ENCODE data around the gene ZNF83. TPM values are rescaled to one million over a fixed set of nuclear protein-coding genes. Genes with fewer than 3 reads are reported as not detected.
"Not testable (repeated sequence)": the region's sequence is repeated elsewhere in the genome, so short reads cannot be mapped to it uniquely, and the experiment has no call there.

Gene ZNF83
- total RNA-seq, 2 donors from 2014 or later: 16.6 to 24.4 TPM

DNA sequence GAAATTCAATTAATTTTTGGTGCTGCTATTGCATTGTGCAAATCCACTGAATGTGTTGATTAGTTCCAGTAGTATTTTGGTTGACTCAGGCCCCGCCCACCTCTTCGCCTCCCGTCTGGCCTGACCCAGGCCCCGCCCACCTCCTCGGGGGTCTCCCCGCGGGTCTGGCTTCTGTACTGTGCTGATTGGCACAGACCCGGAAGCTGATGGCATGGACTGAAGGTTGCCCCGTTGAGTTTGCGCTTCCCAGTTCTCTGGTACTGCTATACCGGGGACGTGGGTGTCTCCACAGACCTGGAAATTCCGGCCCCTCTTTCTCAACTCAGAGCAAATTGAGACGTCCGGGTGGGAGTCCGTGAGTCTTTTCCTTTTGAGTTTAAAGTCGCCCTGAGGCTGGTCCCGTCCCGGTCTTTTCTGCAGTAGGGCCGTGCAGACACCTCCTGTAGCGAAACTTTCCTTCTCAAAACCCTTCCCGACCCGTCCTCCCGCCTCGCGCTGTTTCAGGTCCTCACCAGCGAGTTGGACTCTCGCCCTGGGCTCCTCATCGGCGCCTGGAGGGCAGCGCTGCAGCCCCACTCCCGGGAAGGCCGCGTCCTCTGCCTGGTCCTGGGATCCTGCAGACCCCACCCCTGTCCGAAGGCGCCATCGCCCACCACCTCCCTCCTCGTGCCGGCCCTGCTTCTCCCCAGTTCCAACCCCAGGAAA is 53.3 kb downstream of the ZNF83 start:
- H3K9me3 ChIP-seq: no peaks in the 10 kb centered on the region
- H3K4me3 ChIP-seq: no peak overlapping the region
- no peaks in the 10 kb centered on the region for H3K4me1 ChIP-seq
- DNase-seq (ENCODE audit: low spot score): no peak
- H3K27me3 ChIP-seq: no peaks in the 10 kb centered on the region
- no peak overlapping the region for H3K27ac ChIP-seq
- H3K36me3 ChIP-seq: peaks cover 52% of the 10 kb centered on the region
- TF ChIP-seq, protein P1, sequence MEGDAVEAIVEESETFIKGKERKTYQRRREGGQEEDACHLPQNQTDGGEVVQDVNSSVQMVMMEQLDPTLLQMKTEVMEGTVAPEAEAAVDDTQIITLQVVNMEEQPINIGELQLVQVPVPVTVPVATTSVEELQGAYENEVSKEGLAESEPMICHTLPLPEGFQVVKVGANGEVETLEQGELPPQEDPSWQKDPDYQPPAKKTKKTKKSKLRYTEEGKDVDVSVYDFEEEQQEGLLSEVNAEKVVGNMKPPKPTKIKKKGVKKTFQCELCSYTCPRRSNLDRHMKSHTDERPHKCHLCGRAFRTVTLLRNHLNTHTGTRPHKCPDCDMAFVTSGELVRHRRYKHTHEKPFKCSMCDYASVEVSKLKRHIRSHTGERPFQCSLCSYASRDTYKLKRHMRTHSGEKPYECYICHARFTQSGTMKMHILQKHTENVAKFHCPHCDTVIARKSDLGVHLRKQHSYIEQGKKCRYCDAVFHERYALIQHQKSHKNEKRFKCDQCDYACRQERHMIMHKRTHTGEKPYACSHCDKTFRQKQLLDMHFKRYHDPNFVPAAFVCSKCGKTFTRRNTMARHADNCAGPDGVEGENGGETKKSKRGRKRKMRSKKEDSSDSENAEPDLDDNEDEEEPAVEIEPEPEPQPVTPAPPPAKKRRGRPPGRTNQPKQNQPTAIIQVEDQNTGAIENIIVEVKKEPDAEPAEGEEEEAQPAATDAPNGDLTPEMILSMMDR (IDR thresholded peaks at IDR 0.05): no peak

DNA sequence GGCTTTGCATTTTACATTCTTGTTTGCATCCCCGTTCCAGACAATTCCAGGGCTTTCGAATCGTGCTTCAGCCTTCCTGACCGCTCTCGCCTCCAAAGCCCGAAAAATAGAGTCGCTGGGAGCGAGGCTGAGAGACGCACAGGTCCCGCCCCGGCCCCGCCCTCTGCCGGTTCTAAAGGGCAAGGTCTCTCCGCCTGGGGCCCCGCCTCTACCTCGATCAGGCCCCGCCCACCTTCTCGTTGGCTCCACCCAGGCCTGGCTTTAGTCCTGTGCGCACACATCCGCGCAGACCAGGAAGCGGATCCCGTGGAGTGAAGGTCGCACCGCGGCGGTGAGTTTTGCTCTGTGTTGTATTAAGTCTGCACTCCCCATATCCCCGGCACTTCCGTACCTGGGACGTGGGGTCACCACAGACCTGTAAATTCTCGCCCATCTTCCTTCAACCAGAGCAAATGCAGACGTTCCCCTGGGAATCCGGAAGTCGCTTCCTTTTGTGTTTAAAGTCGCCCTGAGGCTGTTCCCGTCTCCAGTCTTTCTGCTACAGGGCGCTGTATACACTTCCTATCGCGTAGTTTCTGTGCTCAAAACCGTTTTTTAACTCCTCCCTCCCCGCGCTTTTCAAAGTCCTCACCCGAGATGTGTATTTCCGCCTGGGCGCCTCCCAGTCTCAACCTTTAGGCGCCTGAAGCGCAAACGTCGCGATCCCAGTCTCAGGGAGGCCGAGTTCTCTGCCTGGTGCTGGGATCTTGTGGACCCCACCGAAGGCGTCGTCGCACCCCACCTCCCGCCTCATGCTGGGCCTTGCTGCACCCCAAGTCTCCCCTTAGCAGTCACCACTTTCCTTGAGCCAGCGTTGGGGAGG is 67.9 kb downstream of the ZNF83 start, which contains the start of gene ZNF701:
Gene ZNF701, plus strand, starts transcription at position 288 of the 862 bp plus-strand sequence. CDS start 3,861 bp downstream, outside the sequence.
- Histone ChIP-seq H3K9me3 (no peaks in the 10 kb centered on the region), H3K4me3 (peak within 1 kb of the TSS; percentile 61 to 83), H3K4me1 (peaks cover 0 to 13% of the 10 kb centered on the region in 2 donors), H3K27me3 (no peaks in the 10 kb centered on the region), H3K27ac (peak within 1 kb of the TSS; percentile 49 to 83), H3K36me3 (peaks cover 24% of the 10 kb centered on the region)
- DNase-seq (ENCODE audit: low spot score): peak; percentile 96
- TF ChIP-seq, protein P1 (IDR thresholded peaks at IDR 0.05): peak in 1 of 2 donors; percentile 37

- peak; percentile 58 for DNase-seq (ENCODE audit: low spot score)
- Histone ChIP-seq H3K36me3 (peaks cover 18% of the 10 kb centered on the region), H3K4me3 (peak overlapping the region; percentile 61 to 83), H3K27ac (peak overlapping the region; percentile 49 to 83), H3K4me1 (peaks cover 0 to 13% of the 10 kb centered on the region in 2 donors)
- H3K9me3 ChIP-seq, H3K27me3 ChIP-seq: not testable (repeated sequence)
Measured at GRCh38 chr19:52569638-52569999, 68.5 kb downstream of the ZNF83 start.

DNA sequence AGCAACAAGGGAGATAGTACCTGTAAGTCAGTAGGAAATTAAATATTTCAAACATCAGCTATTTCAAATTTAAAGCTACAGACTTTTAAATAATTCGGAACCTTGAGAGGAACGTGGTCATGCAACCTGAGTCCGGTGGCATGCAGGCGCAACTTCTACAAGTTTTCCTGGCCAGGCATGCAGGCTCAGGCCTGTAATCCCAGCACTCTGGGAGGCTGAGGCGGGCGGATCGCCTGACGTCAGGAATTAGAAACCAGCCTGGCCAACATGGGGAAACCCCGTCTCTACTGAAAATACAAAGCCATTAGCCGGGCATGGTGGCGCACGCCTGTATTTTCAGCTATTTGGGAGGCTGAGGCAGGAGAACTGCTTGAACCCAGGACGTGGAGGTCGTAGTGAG is 70.2 kb downstream of the ZNF83 start:
- Histone ChIP-seq H3K4me1 (peaks cover 0 to 13% of the 10 kb centered on the region in 2 donors), H3K27ac (no peak overlapping the region), H3K9me3 (peaks cover 0 to 7% of the 10 kb centered on the region in 2 donors), H3K4me3 (no peak overlapping the region), H3K27me3 (no peaks in the 10 kb centered on the region), H3K36me3 (peaks cover 5% of the 10 kb centered on the region)
- DNase-seq (ENCODE audit: low spot score): no peak
- TF ChIP-seq, protein P1 (IDR thresholded peaks at IDR 0.05): no peak

GRCh38 chr19:52566588-52566987 is 71.6 kb downstream of the ZNF83 start:
- Histone ChIP-seq H3K4me1 (peaks cover 0 to 13% of the 10 kb centered on the region in 2 donors), H3K27ac (no peak overlapping the region), H3K27me3 (no peaks in the 10 kb centered on the region), H3K36me3 (peaks cover 7% of the 10 kb centered on the region), H3K4me3 (no peak overlapping the region), H3K9me3 (peaks cover 0 to 20% of the 10 kb centered on the region in 2 donors)
- TF ChIP-seq, protein P1 (IDR thresholded peaks at IDR 0.05): no peak
- no peak for DNase-seq (ENCODE audit: low spot score)

- Histone ChIP-seq H3K36me3 (peaks cover 10% of the 10 kb centered on the region), H3K9me3 (peaks cover 0 to 25% of the 10 kb centered on the region in 2 donors), H3K4me3 (no peak overlapping the region), H3K27ac (no peak overlapping the region), H3K4me1 (peaks cover 0 to 10% of the 10 kb centered on the region in 2 donors), H3K27me3 (no peaks in the 10 kb centered on the region)
- no peak for DNase-seq (ENCODE audit: low spot score)
- TF ChIP-seq, protein P1 (IDR thresholded peaks at IDR 0.05): no peak
Measured at GRCh38 chr19:52566121-52566520, 72.0 kb downstream of the ZNF83 start.

Measured in right atrium auricular region (tissue), 2 donors.